Osteocyte (in vitro differentiated cells): Measurements from ENCODE around the gene CAV3. TPM values are rescaled to one million over a fixed set of nuclear protein-coding genes. Genes with fewer than 3 reads are reported as not detected.

ENCODE experiments used
- DNase-seq: peaks from one replicate; pipeline ENCODE4 v3.0.0; 2021; ENCODE audit warnings: mixed read lengths; ENCODE audit not compliant: unreplicated experiment; ENCODE audit errors: extremely low spot score
- H3K27ac Mint-ChIP-seq: one replicate; pipeline ENCODE4 v1.8.0; 2021; ENCODE audit warnings: mild to moderate bottlenecking, mixed read lengths; ENCODE audit not compliant: unreplicated experiment
- H3K27me3 Mint-ChIP-seq: one replicate; pipeline ENCODE4 v1.8.0; 2021; ENCODE audit warnings: mixed read lengths; ENCODE audit not compliant: unreplicated experiment
- H3K36me3 Mint-ChIP-seq: one replicate; pipeline ENCODE4 v1.8.0; 2021; ENCODE audit warnings: mixed read lengths; ENCODE audit not compliant: unreplicated experiment
- H3K4me1 Mint-ChIP-seq: one replicate; pipeline ENCODE4 v1.8.0; 2021; ENCODE audit warnings: mixed read lengths; ENCODE audit not compliant: unreplicated experiment
- H3K4me3 Mint-ChIP-seq: one replicate; pipeline ENCODE4 v1.8.0; 2021; ENCODE audit warnings: mild to moderate bottlenecking, moderate library complexity, mixed read lengths; ENCODE audit not compliant: unreplicated experiment
- H3K9me3 Mint-ChIP-seq: one replicate; pipeline ENCODE4 v1.8.0; 2021; ENCODE audit warnings: mixed read lengths; ENCODE audit not compliant: unreplicated experiment
- total RNA-seq: library from RNA; stranded (reverse); gene quantifications from 2 replicates; pipeline ENCODE4 v1.2.1, GENCODE V29; 2021
- TF ChIP-seq, protein P1 (sequence below): fragments of 200-600 bp; sonication (generic); IDR thresholded peaks from 2 replicates; pipeline ENCODE4 v1.5.0; 2021; ENCODE audit warnings: antibody characterized with exemption, mild to moderate bottlenecking, moderate library complexity

The CAV3 gene
- total RNA-seq, 1 donor from 2014 or later, result not detected

DNA sequence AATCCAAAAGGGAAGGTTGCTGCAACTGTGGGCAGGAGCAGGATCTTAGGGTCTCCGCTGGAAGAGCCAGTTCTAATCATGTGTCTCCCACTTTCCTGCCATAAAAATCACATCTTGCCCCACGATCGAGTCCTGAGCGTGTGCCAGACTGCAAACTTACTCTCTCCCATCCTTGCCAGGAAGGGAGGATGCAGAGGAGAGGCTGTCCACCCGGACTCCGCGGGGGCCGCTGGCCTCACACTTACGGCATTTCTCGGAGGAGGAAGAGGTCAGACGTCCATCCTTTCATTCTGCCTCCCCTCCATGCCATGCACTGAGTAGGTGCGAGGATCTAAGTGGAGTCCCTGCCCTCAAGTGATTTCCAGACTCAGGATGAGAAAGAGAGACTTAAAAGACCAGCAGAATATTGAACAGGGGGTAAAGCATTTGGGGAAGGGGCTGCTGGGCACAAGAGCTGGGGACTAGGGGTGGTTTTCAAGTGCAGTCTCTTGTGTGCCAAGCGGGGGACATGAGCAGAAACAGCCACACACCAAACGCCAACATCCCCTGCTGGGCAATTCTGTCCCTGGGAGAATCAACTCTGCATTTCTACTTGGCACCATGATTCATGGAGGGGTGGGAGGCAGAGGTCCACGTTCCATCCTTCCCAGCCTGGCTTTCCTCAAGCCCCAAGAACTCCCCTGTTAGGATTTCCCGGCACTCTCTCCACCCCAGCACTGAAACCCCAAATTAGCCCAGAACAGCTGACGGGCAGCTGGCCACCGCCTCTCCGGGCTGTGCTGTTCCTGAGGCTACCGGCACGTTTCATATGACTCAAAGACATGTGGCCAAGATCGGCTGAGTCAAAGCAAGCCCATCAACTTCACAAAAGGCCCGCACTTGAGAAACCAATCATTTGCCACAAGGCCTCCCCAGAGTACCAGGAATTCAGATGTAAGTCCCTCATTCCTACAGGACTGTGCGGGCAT lies 24.2 kb downstream of the CAV3 start:
- no peak for DNase-seq
- H3K27me3 Mint-ChIP-seq, result no peaks in the 10 kb centered on the region
- TF ChIP-seq, protein P1, sequence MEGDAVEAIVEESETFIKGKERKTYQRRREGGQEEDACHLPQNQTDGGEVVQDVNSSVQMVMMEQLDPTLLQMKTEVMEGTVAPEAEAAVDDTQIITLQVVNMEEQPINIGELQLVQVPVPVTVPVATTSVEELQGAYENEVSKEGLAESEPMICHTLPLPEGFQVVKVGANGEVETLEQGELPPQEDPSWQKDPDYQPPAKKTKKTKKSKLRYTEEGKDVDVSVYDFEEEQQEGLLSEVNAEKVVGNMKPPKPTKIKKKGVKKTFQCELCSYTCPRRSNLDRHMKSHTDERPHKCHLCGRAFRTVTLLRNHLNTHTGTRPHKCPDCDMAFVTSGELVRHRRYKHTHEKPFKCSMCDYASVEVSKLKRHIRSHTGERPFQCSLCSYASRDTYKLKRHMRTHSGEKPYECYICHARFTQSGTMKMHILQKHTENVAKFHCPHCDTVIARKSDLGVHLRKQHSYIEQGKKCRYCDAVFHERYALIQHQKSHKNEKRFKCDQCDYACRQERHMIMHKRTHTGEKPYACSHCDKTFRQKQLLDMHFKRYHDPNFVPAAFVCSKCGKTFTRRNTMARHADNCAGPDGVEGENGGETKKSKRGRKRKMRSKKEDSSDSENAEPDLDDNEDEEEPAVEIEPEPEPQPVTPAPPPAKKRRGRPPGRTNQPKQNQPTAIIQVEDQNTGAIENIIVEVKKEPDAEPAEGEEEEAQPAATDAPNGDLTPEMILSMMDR, result no peak
- H3K4me1 Mint-ChIP-seq, result peaks cover 13% of the 10 kb centered on the region
- no peaks in the 10 kb centered on the region for H3K9me3 Mint-ChIP-seq
- no peak overlapping the region for H3K4me3 Mint-ChIP-seq
- peak overlapping the region; percentile 44 for H3K27ac Mint-ChIP-seq
- H3K36me3 Mint-ChIP-seq, result peaks cover 9% of the 10 kb centered on the region

DNA sequence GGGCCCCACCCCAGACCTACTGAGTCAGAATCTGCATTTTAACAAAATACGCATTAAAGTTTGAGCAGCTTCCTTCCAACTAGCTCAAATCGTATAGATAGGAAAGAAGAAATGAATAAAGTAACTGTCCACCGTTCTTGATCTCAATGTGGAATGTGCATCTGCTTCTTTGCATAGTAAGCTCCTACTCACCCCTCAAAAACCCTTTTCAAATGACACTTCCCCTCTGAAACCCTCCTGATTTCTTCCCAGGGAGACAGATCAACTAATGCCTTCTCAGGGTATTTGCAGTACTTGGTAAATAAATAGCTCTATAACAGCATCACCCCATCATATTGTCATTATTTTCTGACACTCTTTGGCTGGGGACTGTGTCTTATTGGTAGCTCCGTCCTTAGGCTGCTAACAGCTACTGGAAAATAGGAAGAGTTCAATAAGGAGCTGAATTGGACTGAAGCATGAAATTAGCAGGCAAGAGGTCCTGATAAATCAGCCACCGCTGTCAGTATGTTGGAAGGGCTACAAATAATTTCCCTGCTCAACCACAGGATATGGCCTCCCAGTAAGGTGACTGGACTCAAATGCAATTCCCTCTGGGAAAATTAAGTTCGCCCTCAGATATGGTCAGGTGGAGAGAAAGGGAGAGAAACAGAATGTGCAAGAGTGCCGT lies 25.6 kb downstream of the CAV3 start:
- Mint-ChIP-seq H3K4me3 (no peak overlapping the region), H3K27ac (no peak overlapping the region), H3K9me3 (no peaks in the 10 kb centered on the region), H3K27me3 (no peaks in the 10 kb centered on the region), H3K36me3 (peaks cover 5% of the 10 kb centered on the region), H3K4me1 (peaks cover 13% of the 10 kb centered on the region)
- no peak for DNase-seq
- TF ChIP-seq, protein P1, result no peak

GRCh38 chr3:8760091-8760490 lies 26.5 kb downstream of the CAV3 start:
- peaks cover 14% of the 10 kb centered on the region for H3K4me1 Mint-ChIP-seq
- H3K27me3 Mint-ChIP-seq, result no peaks in the 10 kb centered on the region
- DNase-seq, result no peak
- H3K9me3 Mint-ChIP-seq, result no peaks in the 10 kb centered on the region
- H3K36me3 Mint-ChIP-seq, result peaks cover 10% of the 10 kb centered on the region
- no peak overlapping the region for H3K4me3 Mint-ChIP-seq
- H3K27ac Mint-ChIP-seq, result no peak overlapping the region
- TF ChIP-seq, protein P1, result no peak

- Mint-ChIP-seq H3K4me3 (no peak overlapping the region), H3K27me3 (no peaks in the 10 kb centered on the region), H3K27ac (peak overlapping the region; percentile 28), H3K4me1 (peaks cover 18% of the 10 kb centered on the region), H3K9me3 (no peaks in the 10 kb centered on the region), H3K36me3 (peaks cover 10% of the 10 kb centered on the region)
- TF ChIP-seq, protein P1, result no peak
- no peak for DNase-seq
Measured at GRCh38 chr3:8760506-8760905, 26.9 kb downstream of the CAV3 start.

GRCh38 chr3:8761866-8762265 lies 28.3 kb downstream of the CAV3 start:
- no peaks in the 10 kb centered on the region for H3K27me3 Mint-ChIP-seq
- no peaks in the 10 kb centered on the region for H3K9me3 Mint-ChIP-seq
- peaks cover 10% of the 10 kb centered on the region for H3K36me3 Mint-ChIP-seq
- H3K4me3 Mint-ChIP-seq, result no peak overlapping the region
- TF ChIP-seq, protein P1, result no peak
- H3K27ac Mint-ChIP-seq, result no peak overlapping the region
- peaks cover 31% of the 10 kb centered on the region for H3K4me1 Mint-ChIP-seq
- DNase-seq, result peak; percentile 71
